ENCODE data around the gene EEFSEC. TPM values are rescaled to one million over a fixed set of nuclear protein-coding genes. Genes with fewer than 3 reads are reported as not detected.

Gene EEFSEC
- total RNA-seq, 1 experiment from 2014 or later = 14.0 TPM

DNA sequence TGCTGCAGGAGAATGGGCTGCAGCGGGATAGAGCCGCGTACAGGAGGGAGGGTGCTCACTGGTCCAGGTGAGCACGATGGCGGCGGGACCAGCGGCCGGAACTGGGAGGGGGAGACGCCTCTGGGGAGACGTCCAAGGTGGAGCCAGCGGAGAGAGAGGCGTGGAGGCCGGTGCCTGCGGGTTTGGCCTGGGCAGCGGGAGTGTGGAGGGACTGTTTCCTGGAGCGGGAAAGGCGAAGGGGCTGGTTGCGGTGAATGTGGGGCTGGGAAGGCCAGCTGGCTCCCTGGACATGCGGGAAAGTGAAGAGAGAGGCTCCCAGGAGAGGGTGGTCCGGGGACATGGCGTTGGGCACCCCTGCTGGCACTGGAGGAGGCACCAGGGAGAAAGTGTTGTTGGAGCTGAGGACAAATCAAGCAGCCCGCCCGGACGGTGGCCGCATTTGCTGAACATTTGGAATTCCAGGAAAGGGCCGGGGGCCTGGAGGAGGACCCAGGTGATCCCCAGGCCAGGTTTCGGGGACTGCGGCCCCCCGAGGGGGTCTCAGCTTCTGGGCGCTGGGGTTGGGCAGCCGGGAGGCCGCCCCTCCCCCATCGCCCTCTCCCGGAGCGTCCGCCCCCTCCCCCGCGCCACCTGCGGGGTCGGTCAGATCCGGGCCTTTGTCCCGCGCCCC lies 279.2 kb downstream of the EEFSEC start:
- POLR2A ChIA-PET = interaction anchor here (1.1 kb wide), 1 partner anchor 57 kb away, joined by 5 read pairs; no protein-coding TSS in a partner anchor
- H3K9me3 ChIP-seq = no peaks in the 10 kb centered on the region
- peak overlapping the region; percentile 86 for H3K27ac Mint-ChIP-seq (ENCODE audit: unreplicated experiment)
- H3K27me3 Mint-ChIP-seq (ENCODE audit: insufficient read depth, unreplicated experiment) = no peaks in the 10 kb centered on the region
- BruUV-seq (replicated peaks) = no TSS peak
- H3K27me3 ChIP-seq (replicated peaks; ENCODE audit: control insufficient read depth, insufficient read depth, low read length) = no peaks in the 10 kb centered on the region
- no peaks in the 10 kb centered on the region for H3K9me3 Mint-ChIP-seq (ENCODE audit: unreplicated experiment)
- H3K4me1 Mint-ChIP-seq (ENCODE audit: low read depth, unreplicated experiment) = peaks cover 21% of the 10 kb centered on the region
- peaks cover 39% of the 10 kb centered on the region for H3K4me1 ChIP-seq
- peak overlapping the region; percentile 39 for H3K4me3 ChIP-seq (ENCODE audit: low read depth, low read length)
- peaks cover 6% of the 10 kb centered on the region for H3K36me3 Mint-ChIP-seq (ENCODE audit: insufficient read depth, unreplicated experiment)
- CTCF ChIA-PET = interaction anchor here (0.6 to 1.8 kb wide), 4 partner anchors 40 to 1809 kb away, joined by 3 to 16 read pairs (median 7); no protein-coding TSS in a partner anchor
- peak in 1 of 2 experiments; percentile 30 for DNase-seq
- no peak for TF ChIP-seq CTCF (IDR thresholded peaks at IDR 0.05; ENCODE audit: insufficient read depth in 1 of 2, low read depth in 1 of 2, low read length in 1 of 2, severe bottlenecking in 1 of 2, unreplicated experiment in 1 of 2)
- intact Hi-C loops (cut with micrococcal nuclease; ENCODE audit: unreplicated experiment) = no loop called here
- no peaks in the 10 kb centered on the region; the same call in 1 of the 2 replicates for H3K36me3 ChIP-seq (ENCODE audit: control insufficient read depth, insufficient read depth, low read length)
- peak overlapping the region; percentile 75 for H3K4me3 Mint-ChIP-seq (ENCODE audit: unreplicated experiment)

DNA sequence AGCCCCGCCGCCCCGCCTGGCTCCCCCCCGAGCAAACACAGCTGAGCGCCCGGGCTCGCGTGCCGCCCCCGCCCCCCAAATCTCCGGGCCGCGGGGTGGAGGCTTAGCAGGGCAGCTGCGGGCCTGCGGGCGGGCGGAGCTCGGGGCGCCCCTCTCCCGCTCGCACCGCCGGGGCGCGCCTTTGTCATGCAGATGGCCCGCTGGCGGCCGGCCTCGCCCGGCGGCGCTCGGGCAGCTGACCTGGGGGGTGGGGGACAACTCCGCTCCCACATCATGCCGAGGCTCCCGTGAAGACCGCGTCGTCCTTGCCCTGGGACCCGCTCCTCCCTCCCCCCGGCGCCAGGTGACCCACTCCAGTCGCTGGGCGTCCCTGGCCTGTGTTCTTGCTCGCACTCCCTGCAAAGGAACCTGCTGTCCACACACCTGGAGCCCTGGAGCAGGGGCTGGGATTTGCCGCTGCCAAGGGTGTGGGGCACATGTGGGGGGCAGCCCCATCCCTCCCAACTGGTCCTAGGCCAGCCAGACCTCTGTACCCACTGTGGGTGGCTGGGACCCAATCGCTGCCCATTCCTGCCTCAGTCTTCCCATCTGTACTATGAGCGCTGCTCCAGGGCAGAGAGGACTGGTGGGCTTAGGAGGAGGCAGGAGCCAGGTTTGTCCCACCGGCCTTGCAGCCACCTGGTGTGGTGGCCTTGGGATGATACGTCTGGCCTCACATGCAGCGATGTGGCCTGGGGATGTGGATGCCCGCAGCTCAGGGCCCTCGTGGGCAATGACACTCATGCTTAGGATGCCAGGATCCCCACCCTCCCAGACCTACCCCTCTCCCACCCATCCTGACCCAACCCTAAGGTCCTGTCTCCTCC lies 279.9 kb downstream of the EEFSEC start:
- H3K36me3 ChIP-seq (ENCODE audit: control insufficient read depth, insufficient read depth, low read length) = no peaks in the 10 kb centered on the region; the same call in 1 of the 2 replicates
- intact Hi-C loops (cut with micrococcal nuclease; ENCODE audit: unreplicated experiment) = no loop called here
- peaks cover 21% of the 10 kb centered on the region for H3K4me1 Mint-ChIP-seq (ENCODE audit: low read depth, unreplicated experiment)
- peaks cover 39% of the 10 kb centered on the region for H3K4me1 ChIP-seq
- peak; percentile 60 to 63 for DNase-seq
- BruUV-seq (replicated peaks) = no TSS peak
- no peaks in the 10 kb centered on the region for H3K9me3 ChIP-seq
- ChIA-PET POLR2A (interaction anchor here (0.6 to 1.1 kb wide), 2 partner anchors 56 to 64 kb away, joined by 3 to 5 read pairs; no protein-coding TSS in a partner anchor), CTCF (interaction anchor here (0.5 to 1.8 kb wide), 8 partner anchors 16 to 1809 kb away, joined by 3 to 16 read pairs (median 3); no protein-coding TSS in a partner anchor)
- H3K27me3 ChIP-seq (replicated peaks; ENCODE audit: control insufficient read depth, insufficient read depth, low read length) = no peaks in the 10 kb centered on the region
- no peaks in the 10 kb centered on the region for H3K27me3 Mint-ChIP-seq (ENCODE audit: insufficient read depth, unreplicated experiment)
- no peaks in the 10 kb centered on the region for H3K9me3 Mint-ChIP-seq (ENCODE audit: unreplicated experiment)
- peak overlapping the region; percentile 48 for H3K27ac Mint-ChIP-seq (ENCODE audit: unreplicated experiment)
- peak overlapping the region; percentile 39 for H3K4me3 ChIP-seq (ENCODE audit: low read depth, low read length)
- no peak for TF ChIP-seq CTCF (IDR thresholded peaks at IDR 0.05; ENCODE audit: insufficient read depth in 1 of 2, low read depth in 1 of 2, low read length in 1 of 2, severe bottlenecking in 1 of 2, unreplicated experiment in 1 of 2)
- H3K4me3 Mint-ChIP-seq (ENCODE audit: unreplicated experiment) = peak overlapping the region; percentile 57
- peaks cover 6% of the 10 kb centered on the region for H3K36me3 Mint-ChIP-seq (ENCODE audit: insufficient read depth, unreplicated experiment)

DNA sequence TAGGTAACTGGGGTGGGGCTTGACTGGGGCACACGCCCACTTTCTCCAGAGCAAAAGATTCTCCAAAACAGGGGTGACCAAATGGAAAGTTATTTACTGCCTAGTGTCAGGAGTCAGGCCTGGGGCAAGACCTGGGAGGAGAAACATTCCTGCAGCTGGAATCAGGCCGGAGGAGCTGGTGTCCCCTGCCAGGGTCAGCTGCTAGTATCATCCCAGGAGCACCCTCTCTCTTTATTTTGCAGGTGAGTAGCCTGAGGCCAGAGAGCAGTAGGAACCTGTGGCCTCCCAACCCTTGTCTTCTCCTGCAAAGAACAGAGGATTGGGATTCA lies 280.5 kb downstream of the EEFSEC start:
- no peaks in the 10 kb centered on the region for H3K9me3 ChIP-seq
- intact Hi-C loops (cut with micrococcal nuclease; ENCODE audit: unreplicated experiment) = no loop called here
- H3K36me3 ChIP-seq (ENCODE audit: control insufficient read depth, insufficient read depth, low read length) = no peaks in the 10 kb centered on the region; the same call in 1 of the 2 replicates
- H3K27ac Mint-ChIP-seq (ENCODE audit: unreplicated experiment) = peak overlapping the region; percentile 48
- TF ChIP-seq CTCF (IDR thresholded peaks at IDR 0.05; ENCODE audit: insufficient read depth in 1 of 2, low read depth in 1 of 2, low read length in 1 of 2, severe bottlenecking in 1 of 2, unreplicated experiment in 1 of 2) = no peak
- H3K27me3 ChIP-seq (replicated peaks; ENCODE audit: control insufficient read depth, insufficient read depth, low read length) = no peaks in the 10 kb centered on the region
- DNase-seq = peak; percentile 77 to 89
- peaks cover 6% of the 10 kb centered on the region for H3K36me3 Mint-ChIP-seq (ENCODE audit: insufficient read depth, unreplicated experiment)
- ChIA-PET CTCF (interaction anchor here (1.0 to 1.8 kb wide), 3 partner anchors 15 to 64 kb away, joined by 3 to 16 read pairs (median 3); no protein-coding TSS in a partner anchor), POLR2A (no interaction called here)
- peak overlapping the region; percentile 57 for H3K4me3 Mint-ChIP-seq (ENCODE audit: unreplicated experiment)
- H3K4me1 Mint-ChIP-seq (ENCODE audit: low read depth, unreplicated experiment) = peaks cover 21% of the 10 kb centered on the region
- no peaks in the 10 kb centered on the region for H3K27me3 Mint-ChIP-seq (ENCODE audit: insufficient read depth, unreplicated experiment)
- no peak overlapping the region for H3K4me3 ChIP-seq (ENCODE audit: low read depth, low read length)
- H3K4me1 ChIP-seq = peaks cover 39% of the 10 kb centered on the region
- no peaks in the 10 kb centered on the region for H3K9me3 Mint-ChIP-seq (ENCODE audit: unreplicated experiment)
- BruUV-seq (replicated peaks) = no TSS peak
